HPDE6-E6E7 (cell line): ENCODE results near the gene NEDD9.
A peak's percentile ranks its signal among the peaks of the same experiment; 100 is the strongest.

Source experiments
- DNase-seq: peaks from one replicate; pipeline ENCODE4 v3.0.0; 2011; ENCODE audit warnings: missing footprints; ENCODE audit errors: extremely low spot score

NEDD9 gene, protein sequence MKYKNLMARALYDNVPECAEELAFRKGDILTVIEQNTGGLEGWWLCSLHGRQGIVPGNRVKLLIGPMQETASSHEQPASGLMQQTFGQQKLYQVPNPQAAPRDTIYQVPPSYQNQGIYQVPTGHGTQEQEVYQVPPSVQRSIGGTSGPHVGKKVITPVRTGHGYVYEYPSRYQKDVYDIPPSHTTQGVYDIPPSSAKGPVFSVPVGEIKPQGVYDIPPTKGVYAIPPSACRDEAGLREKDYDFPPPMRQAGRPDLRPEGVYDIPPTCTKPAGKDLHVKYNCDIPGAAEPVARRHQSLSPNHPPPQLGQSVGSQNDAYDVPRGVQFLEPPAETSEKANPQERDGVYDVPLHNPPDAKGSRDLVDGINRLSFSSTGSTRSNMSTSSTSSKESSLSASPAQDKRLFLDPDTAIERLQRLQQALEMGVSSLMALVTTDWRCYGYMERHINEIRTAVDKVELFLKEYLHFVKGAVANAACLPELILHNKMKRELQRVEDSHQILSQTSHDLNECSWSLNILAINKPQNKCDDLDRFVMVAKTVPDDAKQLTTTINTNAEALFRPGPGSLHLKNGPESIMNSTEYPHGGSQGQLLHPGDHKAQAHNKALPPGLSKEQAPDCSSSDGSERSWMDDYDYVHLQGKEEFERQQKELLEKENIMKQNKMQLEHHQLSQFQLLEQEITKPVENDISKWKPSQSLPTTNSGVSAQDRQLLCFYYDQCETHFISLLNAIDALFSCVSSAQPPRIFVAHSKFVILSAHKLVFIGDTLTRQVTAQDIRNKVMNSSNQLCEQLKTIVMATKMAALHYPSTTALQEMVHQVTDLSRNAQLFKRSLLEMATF

DNA sequence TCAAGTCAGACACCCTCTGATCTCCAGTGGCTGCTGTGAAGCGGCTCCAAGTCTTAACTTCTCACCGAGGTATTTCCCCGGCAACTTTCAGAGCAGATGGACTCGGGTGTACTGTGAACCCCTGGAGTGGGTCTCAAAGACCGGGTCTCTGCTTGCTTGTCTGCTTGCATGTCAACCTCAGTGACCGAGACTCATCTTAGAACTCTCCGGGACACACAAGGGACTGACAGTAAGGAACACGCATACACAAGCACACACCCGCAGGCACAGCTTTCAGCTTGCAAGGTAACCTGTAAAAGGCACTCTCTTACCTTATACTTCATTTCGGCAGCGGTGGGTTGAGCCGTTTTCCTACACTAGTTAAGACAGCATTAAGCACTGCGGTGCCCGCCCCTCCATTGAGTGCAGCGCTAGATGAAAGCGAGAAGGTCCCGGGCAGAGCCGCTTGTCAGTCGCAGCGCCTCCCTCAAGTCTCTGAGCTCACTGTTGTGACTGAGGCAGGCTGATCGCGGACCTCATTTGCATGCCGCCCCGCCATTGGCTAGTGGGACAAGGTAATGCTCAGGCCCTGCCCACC lies at the start of gene NEDD9:
NEDD9 (minus strand) TSS at position 476 of the 577 bp plus-strand sequence; CDS start at position 323, 153 bp downstream.
- DNase-seq: peak; percentile 96

DNA sequence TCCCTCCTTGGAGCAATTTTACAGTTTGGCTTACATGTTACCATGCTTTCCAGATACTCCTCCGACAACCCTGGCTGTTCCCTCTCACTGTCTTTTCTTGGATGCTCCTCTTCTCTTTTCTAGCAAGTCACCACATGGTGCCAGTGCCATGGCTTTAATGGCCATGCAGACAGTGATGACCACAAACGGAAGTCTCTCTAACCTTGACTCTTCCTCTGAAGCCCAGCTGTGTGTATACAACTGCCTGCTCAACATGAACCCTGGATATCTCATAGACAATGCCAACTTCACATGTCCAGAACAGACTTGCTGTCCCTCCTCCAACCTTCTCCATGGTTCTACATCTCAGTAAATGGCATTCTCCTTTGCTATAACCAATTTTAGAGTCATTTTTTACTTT lies 49.8 kb upstream of the NEDD9 start:
- DNase-seq: no peak

DNA sequence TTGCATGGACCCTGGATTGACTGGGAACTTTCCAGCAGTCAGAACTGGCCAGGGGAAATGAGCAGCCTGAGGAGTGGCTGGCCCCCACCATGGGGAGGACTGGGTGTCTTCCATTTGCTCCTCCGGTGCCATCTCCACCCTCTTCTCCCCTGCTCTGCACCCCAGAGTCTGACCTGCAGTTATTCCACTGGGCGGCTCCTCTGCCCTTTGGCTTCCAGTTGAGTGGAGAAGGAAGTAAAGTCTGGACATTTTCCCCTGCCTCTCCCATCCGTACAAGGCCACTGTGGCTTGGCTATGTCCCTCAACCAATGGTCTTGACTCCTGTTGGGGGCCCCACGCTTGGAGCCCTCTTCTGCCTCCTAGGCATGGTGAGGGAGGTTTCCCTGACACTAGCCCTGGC lies 47.9 kb upstream of the NEDD9 start:
- DNase-seq: no peak

DNA sequence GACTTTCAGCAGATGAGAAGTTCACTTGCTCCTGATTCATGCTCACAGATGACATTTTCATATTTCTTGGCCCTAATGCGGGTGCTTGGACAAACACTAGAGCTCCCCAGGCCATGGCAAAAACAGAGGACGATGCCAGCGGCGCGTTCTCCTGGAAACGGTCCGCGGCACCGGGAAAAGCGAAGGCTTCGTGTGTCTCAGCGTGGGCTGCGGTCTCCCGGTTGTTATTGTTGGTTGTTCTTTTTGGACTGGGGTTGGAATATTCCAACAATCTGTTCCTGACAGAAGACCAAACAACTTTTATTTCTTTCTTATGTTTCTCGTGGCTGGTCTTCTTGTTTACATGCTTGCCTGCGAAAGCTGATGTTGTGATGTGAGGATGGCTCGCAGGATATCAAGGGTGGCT lies 46.8 kb upstream of the NEDD9 start:
- DNase-seq: no peak

DNA sequence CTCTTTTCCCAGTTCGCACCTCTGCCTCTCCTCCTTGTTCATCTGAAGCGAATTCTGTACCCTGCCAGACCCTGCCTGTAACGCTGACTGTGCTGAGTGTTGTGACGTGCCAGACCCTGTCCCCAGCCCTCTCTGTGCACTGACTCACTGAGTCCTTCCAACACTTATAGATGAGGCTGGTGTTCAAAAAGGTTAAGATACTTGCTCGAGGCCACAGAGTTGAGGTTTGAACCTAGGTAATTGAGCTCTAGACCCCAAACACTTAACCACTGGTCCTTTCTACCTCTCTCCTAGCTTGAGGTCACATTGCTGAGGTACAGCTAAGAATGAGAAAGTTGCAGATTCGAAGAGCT lies 45.7 kb upstream of the NEDD9 start:
- DNase-seq: no peak

DNA sequence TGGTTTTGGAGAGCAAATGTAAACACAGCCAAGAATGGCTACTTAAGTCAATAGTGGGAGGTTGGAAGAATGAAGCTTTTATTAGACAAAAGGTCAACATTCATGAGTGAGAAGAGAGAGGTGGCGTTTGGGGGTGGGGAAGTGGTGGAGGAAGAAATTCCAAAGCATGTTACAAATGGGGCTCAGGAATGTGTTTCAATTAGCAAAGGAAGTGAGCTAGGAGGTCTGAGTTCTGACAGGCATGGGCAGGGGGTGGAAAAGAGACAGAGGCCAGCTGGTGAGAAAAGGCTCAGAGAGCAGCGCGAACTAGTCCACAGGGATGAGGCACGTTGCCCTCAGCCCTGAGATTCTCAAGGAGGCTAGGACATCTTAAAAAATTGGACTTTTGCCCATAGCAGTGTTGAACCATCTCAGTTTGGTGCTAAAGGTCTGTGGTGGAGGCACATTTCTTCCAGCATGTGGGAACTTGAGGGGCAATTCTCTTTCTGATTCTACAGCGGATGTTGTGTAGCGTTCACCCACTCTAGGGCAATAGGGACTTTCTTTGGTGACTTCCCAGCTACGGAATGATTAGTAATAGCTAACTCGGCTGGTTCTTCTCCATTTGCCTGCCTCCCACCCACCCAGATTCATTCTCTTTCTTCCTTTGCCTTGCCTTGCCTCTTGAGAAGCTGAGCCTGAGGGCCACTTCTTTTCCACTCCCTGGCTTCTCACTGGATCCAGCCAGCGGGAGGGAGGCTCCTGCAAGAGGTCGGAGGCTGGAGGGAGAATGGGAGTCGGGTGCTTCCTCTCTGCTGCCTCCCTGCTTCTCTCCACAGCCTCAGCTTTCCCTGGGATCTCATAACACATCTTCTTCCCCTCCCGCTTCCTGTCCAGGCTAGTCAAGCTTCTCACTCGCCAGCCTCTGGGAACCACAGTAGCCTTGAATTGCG lies 45.1 kb upstream of the NEDD9 start:
- DNase-seq: peak; percentile 29

DNA sequence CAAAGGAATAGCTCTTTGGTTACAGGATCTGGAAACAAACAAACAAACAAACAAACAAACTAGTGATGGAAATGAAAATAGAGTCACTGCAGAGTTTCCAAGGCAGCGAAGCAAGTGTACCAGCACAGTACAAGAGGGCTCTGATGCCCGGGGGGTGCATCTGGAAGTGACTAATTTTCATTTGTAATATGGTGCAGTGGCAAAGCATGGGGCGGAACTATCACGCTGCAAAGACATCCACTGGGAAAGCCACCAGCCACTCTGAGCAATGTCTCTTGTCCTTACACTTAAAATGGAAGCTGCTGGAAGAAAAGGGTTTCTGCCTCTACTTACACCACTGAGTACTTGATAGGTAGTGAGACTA lies 44.4 kb upstream of the NEDD9 start:
- no peak for DNase-seq

DNA sequence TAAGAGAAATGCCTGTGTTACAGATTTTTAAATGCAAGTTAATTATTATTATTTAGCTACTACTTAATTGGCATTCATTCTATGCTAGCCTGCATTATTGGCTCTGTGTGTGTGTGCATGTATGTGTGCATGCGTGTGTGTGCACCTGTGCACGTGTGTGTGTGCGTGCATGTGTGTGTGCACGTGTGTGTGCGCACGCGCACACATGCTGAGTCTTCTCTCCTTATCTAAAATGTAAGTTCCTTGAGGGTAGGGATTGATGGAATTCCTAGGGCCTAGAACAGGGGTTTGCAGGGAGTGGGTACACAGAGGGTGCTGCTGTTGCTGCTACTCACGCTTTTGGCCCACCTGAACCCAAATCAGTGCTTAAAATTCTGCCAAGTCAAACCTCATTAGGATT lies 43.8 kb upstream of the NEDD9 start:
- no peak for DNase-seq

DNA sequence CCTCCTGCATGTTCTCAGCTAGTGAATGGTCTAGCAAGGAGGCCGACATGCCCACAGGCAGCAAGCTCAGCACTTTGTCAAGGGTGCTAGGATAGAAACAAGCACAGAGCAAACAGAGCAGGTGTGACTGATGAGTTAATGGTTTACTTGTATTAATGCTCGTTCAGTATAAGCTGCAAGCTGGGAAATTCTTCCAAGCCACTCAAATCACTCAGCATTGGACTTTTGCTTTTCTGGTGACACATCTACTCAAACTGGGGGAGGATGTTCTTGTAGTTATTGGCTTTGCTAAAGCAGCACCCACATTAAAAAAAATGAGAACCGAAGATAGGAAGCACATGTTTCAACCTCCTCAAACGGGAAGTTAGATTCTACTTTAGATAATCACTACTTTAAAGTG lies 43.1 kb upstream of the NEDD9 start:
- DNase-seq: no peak

DNA sequence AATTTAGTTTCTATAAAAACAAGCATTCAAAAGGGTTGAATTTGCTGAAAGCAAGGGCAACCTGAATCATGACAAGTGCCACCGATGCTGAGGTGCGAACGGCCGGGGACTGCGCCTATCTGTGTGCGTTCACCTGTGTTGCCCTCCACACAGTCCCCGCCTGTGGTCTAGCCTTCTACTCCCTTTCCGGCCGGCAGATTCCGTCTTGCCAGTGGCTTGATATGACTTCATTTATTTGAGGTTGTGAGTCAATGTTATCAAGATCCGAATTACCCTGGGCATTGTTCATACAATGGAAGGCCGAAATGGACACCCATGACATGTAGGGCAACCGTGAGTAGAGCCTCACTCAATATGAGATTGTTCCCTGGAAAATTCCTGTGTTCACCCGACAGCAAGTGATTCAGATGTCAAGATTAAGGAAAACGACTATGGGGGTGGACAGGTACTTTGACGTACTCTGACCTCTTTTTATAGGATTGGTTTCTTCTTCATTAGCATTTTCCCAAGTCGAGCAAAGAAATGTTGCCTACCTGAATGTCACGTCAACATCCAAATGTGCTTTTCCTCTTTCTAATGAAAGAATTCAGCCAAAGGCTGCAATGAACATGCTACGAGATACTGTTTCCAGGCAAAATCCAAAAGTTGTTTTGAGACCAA lies 41.1 kb upstream of the NEDD9 start:
- no peak for DNase-seq

DNA sequence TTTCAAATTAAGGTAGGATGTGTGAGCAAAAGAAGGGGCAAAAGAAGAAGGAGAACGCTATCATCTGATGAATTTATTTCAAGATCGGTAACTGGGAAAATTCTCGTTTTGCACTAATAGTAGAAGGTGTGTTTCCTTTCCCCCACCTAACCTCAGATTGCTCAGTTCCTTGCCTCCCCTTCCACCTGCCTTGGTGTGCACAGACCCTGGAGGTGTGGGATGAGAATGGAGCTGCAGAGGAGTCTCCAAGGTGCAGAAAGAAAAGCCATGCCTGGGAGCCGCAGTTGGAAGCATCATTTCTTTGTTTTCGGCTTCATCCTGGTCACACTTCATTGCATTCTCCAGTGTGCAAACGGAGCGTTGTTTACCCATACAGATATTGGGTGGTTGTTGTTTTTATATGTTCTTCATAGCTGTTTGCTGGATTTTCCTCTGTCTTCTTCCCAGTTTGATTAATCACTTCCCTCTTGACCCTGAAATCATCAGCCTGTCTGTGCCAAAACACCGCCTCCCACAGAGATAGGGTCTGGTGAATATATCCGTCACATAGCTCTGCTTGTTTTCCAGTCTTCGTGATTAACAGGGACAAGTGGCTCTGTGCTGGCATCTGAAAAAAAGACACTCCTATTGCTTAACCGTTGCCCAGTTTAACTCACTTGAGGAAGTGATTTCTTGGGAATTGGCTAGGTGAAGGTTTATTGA lies 40.2 kb upstream of the NEDD9 start:
- DNase-seq: no peak

DNA sequence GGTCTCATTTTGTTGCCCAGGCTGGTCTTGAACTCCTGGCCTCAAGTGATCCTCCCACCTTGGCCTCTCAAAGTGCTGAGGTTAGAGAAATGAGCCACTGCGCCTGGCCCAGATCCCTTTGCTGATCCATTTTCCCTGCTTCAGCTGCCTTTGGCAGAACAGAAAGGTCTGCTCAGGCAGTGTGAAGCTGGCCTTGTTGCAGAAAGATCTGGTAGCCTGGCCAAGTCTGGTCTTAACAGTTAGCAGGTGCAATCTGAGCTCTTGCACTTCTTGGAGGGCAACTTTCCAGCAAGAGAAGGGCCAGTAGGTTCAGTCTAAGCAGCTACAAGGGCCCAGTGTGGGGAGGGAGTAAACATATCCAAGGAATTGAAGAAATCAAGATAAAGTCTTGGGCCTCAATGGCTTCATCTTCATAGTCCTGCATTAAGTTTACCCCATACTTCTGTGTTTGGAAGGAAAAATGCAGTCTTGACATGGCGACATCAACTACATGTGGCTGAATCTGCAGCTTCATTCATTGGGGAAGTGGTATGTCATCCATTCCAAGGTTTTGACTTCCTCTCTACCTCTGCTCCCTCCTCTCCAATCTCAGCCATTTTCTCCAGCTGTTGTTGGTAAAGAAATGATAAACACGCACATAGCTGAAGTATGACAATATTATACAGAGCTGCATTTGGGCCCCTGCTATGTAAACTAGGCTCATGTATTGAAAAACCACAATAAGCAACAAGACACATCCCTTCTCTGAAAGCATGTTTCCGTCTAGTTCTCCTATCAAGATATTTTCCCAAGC lies 39.0 kb upstream of the NEDD9 start:
- no peak for DNase-seq

DNA sequence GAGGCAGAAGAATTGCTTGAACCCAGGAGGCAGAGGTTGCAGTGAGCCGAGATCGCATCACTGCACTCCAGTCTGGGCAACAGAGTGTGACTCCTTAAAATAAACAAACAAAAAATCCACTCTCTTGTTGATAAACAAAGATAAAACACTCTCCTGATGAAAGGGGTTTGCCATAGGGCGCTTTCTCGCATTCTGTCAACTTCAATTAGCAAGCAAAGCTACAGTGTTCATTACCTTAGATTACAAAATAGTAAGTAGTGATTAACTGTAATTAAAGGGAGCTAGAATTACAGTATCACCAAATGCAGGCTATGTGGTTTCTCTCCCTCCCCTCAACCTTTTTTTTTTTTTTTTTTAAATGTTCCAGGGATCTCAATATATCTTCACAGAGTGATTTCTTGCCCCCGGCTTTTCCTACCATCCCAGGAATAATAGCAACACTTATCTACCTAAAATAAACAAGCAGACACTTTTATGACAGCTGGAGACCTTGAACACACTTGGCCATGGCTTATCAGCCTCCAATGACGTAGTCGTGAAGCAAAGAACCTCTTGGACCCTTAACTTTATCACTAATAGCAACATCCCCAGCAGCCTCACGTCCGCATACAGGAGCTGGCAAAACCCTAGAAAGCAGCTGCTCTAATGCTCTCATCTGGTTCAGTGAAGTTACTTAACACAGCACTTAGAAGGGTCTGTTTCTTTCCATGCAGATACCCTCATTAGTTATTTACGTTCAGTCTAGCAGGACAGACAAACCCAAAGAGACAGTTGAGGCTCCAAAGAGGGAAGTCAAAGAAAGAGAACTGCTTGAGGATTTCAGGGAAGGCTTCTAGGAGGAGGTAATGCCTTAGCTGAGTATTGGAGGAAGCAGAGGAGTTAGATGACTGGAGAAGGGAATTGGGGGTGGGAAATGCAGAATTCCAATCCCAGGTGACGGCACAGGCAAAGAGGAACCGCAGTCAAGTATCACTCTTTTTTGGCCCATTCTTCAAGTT lies 37.9 kb upstream of the NEDD9 start:
- no peak for DNase-seq

DNA sequence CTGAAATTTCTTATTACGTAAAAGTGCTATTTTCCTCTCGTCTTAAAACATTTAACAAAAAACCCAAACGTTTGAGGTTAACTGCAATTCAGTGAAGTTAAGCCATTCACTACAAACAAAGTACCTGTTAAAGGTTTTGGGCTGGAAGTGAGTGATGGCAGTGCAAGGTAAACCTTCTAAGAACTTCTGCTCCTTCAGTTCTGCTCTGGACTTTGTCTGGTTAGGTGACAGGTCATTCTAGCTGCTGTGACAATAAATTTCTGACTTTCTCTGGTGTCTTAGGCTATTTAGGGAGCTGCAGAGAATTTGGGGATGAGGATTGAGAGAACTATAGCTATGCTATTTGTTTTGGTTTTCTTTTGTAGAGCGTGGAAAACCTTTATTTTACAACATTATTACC lies 36.5 kb upstream of the NEDD9 start:
- no peak for DNase-seq

DNA sequence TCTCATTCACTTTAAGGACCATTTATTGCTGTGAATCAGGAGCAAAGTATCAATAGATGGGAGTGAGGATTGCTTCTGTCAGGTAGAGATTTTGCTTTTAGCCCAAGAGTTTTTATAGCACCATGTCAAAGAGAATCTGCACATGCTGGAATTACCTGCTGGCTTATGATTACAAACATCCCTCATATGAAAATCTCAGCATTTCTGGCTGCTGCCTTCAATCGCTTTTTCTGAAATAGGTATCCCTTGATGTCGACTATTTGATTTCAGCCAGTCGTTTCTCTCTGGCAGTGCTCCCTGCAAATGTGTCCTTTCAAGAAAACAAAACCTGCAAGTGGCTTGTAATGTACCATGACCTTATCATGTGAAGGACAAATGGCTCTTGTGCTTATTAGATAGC lies 34.5 kb upstream of the NEDD9 start:
- DNase-seq: no peak

DNA sequence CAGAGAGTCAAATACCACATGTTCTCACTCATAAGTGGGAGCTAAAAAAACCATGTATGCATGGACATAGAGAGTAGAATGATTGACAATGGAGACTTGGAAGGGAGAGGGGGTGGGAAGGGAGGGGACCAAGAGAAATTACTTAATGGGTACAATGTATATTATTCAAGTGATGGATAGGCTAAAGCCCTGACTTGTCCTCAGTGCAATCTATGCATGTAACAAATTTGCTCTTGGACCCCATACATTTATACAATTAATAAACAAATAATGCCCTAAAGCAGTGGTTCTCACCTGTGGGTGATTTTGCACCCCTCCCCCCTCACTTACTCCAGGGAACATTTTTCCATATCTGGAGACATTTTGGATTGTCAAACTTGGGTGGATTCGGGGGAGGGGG lies 33.5 kb upstream of the NEDD9 start:
- no peak for DNase-seq

DNA sequence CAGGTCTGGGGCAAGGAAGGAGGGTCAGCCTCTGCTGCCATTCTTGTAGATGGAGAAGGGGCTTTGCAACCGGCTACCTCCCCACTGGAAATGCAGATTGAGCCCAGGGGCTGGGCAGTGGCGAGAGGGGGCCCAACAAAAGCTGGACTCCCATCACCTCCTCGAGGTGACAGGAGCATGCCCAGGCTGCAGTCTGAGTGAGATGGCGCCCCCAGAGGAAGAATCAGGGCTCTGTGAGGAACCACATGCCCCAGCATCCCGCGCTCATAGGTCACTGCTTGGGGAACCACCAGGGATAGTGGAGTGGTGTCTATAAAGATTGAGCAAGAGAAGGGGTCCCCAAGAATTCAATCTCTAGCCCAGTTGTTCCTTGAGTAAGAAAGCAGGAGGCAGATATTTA lies 31.6 kb upstream of the NEDD9 start:
- no peak for DNase-seq

DNA sequence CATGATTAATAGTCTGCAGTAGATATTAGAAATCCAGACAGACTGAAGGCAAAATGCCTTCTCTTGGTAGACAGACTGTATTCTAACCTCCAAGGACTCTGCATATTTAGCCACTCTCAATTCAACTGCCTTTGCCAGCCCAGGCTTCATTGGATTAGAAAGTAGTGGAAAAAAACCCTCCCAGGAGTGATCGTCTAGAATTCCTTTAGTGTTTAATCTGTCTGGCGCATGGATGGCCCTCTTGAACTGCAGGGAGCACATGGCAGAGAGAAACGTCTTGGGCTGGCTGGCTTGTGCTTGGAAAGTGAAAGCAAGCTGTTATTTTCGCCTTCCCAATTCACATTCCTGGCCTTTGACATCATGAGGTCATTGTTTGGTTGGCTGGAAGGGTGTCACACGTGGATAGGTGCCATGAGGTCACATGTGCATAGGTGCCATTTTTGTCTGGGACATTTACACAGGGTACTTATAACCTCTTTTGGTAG lies 30.9 kb upstream of the NEDD9 start:
- peak; percentile 66 for DNase-seq
